PC-3 (cell line): ENCODE measurements around the gene CDS1.

Experiments used
- CTCF ChIP-seq: fragments of 300-600 bp; sonication (generic); conservative IDR thresholded peaks from 2 replicates; pipeline ENCODE4 v1.5.1; 2017; ENCODE audit warnings: antibody characterized with exemption, low read depth, mild to moderate bottlenecking, low read length
- EZH2 ChIP-seq: fragments of 300-600 bp; sonication (generic); IDR thresholded peaks from one replicate; pipeline ENCODE4 v1.6.1; 2017; ENCODE audit warnings: antibody characterized with exemption, mild to moderate bottlenecking, low read length; ENCODE audit not compliant: unreplicated experiment

- TF ChIP-seq EZH2, result no peak
- TF ChIP-seq CTCF, result no peak
These were observed 3.5 kb upstream of the CDS1 start for GRCh38 chr4:84579403-84579776.
